GM12801 (cell line): ENCODE results near the gene WDR54.

Source experiments
- TF ChIP-seq, protein P1 (sequence below): IDR thresholded peaks from one replicate; pipeline ENCODE4 v1.5.1; 2011; ENCODE audit warnings: control low read depth; ENCODE audit not compliant: insufficient read length; ENCODE audit errors: extremely low read depth

WDR54 gene

DNA sequence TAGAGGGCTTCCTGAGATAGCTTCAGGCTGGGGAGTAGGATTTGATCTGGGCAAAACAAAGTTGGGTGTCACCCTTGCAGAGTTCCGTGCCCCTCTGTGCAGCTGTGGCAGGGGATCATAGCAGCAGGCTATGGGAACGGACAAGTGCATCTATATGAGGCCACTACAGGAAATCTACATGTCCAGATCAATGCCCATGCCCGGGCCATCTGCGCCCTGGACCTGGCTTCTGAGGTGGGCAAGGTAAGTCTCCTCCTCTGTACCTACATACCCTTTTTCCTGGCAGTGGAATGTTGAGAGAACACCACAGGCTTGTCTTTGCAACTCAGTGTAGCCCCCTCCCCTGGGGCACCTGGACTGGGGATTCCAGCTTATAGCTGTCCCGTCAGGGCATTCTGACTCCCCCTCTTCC is 3.5 kb downstream of the WDR54 start:
- TF ChIP-seq, protein P1, sequence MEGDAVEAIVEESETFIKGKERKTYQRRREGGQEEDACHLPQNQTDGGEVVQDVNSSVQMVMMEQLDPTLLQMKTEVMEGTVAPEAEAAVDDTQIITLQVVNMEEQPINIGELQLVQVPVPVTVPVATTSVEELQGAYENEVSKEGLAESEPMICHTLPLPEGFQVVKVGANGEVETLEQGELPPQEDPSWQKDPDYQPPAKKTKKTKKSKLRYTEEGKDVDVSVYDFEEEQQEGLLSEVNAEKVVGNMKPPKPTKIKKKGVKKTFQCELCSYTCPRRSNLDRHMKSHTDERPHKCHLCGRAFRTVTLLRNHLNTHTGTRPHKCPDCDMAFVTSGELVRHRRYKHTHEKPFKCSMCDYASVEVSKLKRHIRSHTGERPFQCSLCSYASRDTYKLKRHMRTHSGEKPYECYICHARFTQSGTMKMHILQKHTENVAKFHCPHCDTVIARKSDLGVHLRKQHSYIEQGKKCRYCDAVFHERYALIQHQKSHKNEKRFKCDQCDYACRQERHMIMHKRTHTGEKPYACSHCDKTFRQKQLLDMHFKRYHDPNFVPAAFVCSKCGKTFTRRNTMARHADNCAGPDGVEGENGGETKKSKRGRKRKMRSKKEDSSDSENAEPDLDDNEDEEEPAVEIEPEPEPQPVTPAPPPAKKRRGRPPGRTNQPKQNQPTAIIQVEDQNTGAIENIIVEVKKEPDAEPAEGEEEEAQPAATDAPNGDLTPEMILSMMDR = no peak

DNA sequence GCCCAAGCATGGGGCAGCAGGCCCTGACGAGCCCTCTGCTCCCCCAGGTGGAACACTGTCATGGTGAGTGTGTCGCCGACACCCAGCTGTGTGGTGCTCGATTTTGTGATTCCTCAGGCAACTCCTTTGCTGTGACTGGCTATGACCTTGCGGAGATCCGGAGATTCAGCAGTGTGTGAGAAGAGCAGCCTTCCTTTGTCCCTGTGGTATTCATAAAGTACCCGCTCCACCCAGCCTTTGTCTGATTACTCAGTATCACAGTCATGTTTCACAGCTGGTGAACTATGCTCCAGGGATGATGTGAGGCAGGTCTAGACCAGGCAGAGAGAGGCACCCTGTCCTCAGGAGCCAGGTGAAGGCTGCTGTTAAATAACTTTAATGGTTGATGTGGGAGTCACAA is 4.0 kb downstream of the WDR54 start:
- TF ChIP-seq, protein P1 = no peak

DNA sequence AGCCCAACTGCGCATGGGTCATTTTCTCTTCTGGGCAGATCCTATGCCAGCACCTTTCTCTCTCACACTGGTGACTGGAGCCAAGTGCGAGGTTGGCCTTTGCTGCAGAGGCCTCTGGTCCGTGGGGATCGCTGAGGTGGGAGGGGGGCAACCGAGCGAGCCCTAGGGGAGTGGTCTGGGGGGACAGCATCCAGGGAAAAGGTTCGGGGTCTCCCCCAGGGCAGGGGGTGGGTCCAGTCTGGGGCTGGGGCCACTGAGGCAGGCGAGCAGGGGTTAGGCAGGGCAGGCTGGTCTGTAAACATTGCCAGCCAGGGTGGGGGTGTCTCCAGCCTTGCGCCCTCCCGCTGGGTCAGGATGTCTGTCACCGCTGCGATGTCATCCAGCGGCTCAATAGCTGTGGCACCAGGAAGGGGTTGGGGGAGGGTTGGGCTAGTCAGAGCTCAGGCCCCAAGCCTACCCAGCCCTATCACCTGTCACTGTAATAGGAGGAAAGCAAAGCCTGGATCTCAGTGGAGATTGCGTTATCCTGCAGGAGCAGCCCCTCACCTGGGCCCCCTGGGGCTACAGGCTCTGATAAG is 4.7 kb downstream of the WDR54 start:
- TF ChIP-seq, protein P1 = no peak

DNA sequence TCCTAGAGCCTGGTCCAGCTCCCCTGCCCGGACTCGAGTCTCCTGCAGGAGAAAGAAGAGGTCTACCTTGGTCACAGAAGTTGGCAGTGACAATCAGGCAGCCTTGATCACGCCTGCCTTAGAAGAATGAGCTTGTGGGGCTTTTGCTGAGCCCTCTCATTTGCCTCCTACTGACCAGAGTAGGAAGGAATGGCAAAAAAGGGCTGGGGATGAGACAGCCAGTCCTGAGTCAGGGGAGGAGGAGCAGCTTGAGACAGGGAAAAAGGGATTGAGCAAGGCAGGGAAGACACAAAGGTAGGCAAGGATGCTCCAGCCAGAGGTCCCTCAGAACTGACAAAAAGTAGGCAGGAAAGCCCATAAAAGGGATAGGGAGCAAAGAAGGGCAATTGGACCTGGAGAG is 6.0 kb downstream of the WDR54 start:
- TF ChIP-seq, protein P1 = no peak

DNA sequence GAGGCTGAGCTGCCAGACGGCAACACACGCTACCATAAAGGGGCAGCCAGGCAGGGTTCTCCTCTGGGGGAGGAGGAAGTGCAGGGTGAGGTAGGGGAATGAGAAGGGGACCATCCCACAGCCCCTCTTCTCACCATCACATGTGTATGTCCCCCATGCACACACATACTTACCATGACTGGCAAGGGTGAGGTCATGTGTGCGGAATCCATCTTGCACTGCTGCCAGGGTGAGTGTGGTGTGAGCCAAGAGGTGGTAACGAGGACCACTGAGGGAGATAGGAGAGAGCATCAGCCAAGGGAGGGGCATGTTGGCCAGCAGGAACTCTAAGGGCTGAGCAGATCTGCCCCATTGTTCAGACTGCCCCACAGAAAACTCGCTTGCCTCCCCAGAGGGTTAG is 7.1 kb downstream of the WDR54 start:
- TF ChIP-seq, protein P1 = no peak

DNA sequence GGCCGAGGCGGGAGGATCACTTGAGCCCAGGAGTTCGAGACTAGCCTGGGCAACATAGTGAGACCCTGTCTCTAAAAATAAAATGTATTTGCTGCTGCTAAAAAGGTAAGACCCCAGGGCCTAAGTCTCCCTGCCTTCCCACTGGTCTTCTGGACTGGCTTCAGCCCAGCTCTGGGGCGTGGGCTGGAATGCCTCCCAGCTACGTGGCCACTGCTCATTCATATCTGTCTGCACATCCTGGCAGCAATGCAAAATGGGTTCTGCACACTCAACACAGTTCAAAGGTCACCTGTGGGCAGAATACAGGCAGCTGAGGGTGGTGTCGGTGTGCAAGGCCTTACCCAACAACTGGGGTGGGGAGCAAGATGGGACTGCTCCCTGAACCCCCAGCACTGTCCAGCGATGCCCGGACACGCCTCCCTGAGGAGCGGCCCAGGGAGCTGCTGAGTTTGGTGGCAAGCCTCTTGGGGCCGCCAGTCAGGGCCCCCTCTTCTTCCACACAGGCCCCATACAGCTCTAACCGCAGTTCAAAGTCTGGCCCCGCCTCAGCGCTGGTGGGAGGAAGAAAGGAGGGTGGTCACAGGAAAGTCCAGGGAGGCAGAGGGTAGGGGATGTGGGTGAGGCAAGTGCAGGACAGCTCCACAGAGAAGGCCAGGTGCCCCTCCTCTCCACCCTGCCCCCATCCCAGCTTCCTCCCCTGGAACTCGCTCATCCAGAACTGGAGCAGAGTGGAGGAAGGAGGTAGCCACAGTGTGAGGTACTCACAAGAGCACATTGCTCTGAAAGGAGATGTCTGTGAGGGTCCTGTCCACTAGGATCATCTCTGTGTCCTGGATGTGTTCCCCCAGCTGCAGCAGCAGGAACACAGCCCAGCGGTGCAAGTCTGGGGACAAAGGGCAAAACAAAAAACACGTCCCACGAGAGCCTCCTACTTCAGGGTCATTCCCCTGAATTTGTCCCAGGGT is 8.2 kb downstream of the WDR54 start:
- TF ChIP-seq, protein P1 = no peak

DNA sequence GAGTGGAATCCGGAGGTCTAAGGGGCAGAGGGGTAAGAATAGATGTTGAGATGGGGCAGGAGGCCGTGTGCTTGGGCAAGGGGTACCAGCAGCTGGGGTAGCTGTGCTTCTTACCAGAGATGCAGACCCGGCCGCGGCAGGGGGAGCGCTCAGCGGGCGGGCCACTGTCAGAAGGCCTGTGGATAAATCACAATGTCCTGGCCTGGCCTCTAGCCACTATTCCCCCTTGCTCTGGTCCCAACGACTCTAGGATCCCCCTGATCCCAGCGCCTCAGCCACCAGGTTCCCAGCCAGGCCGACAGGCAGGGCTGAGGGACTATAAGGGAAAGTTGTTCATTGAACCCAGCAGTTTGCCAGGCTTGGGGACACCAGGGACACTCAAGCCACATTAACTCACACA is 9.0 kb downstream of the WDR54 start:
- TF ChIP-seq, protein P1 = no peak
